AG09319 (cell line): ENCODE results near the gene BRWD1.

Source experiments
- DNase-seq: peaks from one replicate; pipeline ENCODE4 v3.0.0-alpha.2; 2010; ENCODE audit warnings: low read depth; ENCODE audit errors: extremely low read depth
- TF ChIP-seq, protein P1 (sequence below): IDR thresholded peaks from 2 replicates; pipeline ENCODE4 v1.5.1; 2011; ENCODE audit warnings: low read depth, mild to moderate bottlenecking, inconsistent platforms, low read length, moderate library complexity

BRWD1 gene

DNA sequence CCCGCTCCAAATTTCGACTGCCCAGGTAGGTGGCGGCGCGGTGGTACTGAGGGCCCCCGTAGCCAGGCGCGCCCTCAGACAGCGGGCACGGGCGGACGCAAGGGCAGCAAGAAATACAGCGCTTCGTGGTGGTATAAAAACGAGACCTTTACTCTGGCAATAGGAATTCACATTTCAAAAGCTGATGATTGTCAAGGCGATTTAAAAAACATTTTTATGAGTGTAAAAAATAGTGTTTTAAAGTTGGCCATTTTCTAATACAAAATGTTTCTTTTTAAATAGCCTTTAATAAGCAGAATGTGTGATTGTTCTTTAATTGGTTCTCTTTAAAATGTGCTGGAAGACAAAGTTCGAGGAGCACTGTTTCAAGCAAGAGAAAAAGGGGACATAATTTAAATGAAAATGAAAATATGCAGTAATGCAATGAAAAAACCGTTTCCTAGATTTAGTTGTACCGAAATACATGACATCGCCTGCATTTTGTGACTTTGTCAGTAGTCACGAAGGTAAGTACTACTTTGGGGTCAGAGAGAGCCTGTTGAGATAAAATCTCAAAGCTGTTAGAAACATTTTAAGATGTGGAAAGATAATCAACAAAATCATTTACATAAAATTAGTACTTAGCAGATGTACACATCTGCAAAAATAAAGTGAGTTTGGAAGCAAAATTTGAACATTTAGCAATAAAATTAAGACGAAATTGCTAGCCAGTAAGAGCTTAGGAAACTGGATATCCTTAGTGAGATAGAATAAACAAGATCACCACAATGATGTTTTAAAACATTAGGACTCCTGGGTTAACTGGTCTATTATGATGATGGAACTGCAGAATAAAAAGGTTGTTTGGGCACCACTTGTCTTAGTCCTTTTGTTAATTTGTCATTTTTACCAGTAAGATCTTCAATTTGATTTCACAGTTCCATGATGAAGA, 129.1 kb downstream of the BRWD1 start:
- no peak for DNase-seq
- TF ChIP-seq, protein P1, sequence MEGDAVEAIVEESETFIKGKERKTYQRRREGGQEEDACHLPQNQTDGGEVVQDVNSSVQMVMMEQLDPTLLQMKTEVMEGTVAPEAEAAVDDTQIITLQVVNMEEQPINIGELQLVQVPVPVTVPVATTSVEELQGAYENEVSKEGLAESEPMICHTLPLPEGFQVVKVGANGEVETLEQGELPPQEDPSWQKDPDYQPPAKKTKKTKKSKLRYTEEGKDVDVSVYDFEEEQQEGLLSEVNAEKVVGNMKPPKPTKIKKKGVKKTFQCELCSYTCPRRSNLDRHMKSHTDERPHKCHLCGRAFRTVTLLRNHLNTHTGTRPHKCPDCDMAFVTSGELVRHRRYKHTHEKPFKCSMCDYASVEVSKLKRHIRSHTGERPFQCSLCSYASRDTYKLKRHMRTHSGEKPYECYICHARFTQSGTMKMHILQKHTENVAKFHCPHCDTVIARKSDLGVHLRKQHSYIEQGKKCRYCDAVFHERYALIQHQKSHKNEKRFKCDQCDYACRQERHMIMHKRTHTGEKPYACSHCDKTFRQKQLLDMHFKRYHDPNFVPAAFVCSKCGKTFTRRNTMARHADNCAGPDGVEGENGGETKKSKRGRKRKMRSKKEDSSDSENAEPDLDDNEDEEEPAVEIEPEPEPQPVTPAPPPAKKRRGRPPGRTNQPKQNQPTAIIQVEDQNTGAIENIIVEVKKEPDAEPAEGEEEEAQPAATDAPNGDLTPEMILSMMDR = no peak

DNA sequence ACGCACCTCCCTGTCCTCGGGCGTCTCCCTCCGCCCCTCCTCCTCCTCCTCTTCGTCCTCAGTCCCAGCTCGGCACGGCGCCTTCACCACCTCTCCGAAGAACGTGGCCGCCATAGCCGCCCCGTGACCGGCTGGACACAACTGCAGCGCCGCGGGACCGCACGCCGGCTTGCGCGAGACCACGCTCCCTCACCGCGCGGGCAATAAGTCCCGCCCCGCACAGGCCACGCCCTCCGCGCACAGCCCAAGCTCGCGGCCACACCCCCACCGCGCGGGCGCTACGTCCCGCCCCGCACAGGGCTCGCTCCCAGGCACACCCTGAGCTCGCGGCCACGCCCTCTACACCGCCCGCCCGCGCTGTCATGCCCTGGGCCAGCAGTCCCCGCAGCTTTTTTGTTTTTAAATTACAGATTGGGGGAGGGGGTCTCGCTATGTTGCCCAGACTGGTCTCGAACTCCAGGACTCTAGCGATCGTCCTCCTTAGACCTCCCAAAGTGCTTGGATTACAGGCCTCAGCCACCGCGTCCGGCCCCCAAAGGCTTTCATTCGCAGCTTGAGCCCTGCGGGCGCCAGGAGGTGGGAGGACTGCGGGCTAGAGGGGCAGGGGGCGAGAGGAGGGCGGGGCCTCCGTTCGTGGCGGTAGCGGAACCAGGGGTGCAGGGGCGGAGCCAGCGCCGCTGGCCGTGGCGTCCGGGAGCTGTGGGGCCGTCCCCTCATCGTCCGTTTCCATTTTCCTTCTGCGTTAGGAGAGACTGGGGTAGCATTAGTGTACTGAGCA, 130.0 kb downstream of the BRWD1 start, which contains the start of gene PSMG1:
Gene PSMG1 (minus strand): TSS at position 180 of the 778 bp plus-strand sequence. CDS start 66 bp downstream, at position 114.
- TF ChIP-seq, protein P1 = no peak
- DNase-seq = peak; percentile 84

DNA sequence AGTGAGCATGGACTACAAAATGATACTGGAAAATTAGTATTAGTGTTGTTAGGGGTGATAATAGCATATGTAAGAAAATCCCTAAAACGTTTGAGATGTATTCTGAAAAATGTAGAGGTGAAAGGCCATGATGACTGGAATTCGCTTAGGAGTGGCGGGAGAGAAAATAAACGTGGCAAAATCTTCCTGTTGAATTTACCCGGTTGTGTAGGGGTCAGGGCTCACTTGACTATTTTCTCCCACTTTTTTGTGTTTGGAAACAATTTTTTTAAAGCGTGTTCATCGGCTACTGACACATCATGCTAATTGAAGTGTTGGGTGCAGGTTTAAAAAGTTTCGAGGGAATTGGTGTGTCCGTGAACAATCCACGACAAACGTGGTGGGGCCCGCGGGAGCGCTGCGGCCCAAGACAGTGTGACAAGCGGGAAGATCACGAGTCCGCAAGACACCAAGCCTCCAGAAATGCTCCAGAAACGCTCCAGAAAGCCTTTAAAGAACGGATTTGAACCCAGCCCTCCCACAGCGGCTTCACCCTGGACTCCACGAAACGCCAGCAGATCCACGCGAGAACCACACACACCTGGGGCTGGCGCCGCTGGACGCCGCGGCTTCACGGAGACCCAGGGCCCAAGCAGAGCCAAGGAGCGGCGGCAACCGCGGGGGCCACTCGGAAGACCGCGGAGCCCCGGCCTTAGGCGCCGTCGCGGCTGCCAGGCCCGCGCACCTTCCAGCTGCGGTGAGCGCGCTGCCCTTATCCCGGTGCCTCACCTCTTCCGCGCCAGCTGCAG, 130.8 kb downstream of the BRWD1 start:
- TF ChIP-seq, protein P1 = no peak
- DNase-seq = no peak

DNA sequence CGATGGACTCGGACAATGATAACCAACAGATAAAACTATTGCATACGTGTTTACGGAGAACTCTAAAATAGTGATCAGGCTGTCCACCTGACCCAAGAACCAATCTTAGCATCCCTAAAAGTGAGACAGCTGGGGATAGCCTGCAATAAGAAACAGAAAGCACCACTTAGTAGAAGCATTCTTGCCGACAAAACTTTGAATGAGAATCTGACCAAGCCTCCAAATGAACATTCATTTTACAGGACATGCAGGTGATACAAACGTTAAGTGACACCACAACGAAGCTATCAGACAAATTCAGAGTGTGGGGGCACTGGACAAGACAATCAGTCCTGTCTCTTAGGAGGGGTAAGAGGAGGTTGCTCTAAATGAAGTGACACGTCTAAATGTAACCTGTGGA, 131.4 kb downstream of the BRWD1 start:
- DNase-seq = no peak
- TF ChIP-seq, protein P1 = no peak

DNA sequence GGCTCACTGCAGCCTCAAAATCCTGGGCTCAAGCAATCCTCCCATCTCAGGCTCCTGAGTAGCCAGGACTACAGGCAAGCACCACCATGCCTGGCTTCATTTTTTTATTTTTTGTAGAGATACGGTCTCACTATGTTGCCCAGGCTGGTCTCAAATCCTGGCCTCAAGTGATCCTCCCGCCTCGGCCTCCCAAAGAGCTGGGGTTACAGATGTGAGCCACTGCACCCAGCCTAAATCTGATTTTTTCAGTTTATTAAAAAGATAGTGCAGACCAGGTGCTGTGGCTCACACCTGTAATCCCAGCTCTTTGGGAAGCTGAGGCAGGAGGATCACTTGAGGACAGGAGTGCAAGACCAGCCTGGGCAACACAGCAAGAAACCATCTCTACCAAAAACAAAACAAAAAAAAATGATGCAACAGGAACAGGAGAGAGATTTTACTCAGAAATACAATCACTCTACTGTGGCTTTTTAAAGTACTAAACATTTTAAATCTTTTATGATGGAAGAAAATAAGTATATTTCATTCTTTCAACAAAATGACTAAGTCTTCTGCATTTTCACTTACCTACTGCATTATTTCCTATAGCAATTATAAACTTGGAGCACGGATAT, 132.1 kb downstream of the BRWD1 start:
- no peak for DNase-seq
- TF ChIP-seq, protein P1 = no peak

DNA sequence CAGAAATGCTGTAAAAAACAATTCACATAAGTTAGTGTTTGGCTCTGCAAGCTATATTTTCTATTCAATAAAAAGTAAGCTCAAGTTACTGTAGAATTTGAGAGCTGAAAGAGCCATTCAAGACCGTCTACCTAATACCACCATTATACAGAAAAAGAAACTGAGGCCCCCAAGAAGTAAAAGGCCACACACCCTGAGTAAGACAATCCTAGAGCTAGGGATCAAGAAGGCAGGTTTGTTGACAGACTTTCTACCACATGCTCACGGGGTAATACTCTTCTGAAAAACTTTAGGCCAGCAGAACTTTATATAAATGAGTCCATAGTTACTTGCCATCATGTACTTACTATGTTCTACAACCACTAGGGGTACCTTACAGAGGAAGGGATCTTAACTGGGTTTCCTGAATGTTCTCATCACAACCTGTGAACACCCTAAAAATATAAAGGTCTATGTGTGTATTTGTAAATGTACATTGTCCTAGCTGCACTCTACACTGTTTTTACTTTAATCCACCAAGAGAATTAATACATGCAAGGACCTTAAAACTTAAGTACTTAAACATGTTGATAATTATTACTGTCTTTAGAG, 132.9 kb downstream of the BRWD1 start:
- TF ChIP-seq, protein P1 = no peak; the same call in 1 of the 2 replicates
- DNase-seq = no peak
